Measurements from ENCODE around the gene TBC1D1.

TBC1D1 gene

GRCh38 chr4:38138363-38138762, 247.5 kb downstream of the TBC1D1 start:
- in situ Hi-C loops (cut with MboI; ENCODE audit: low pct_unique_long_range_greater_than_20kb, low sequenced_read_pairs, unreplicated experiment), result no loop called here
- DNase-seq (ENCODE audit: low spot score), result peak; percentile 58
- TF ChIP-seq CTCF (IDR thresholded peaks at IDR 0.05; ENCODE audit: extremely low read depth, insufficient read depth, missing control alignments), result no peak

- TF ChIP-seq CTCF (IDR thresholded peaks at IDR 0.05; ENCODE audit: extremely low read depth, insufficient read depth, missing control alignments), result no peak
- in situ Hi-C loops (cut with MboI; ENCODE audit: low pct_unique_long_range_greater_than_20kb, low sequenced_read_pairs, unreplicated experiment), result no loop called here
Measured at GRCh38 chr4:38139187-38139586, 248.3 kb downstream of the TBC1D1 start.

GRCh38 chr4:38140643-38141203, 249.8 kb downstream of the TBC1D1 start:
- TF ChIP-seq CTCF (IDR thresholded peaks at IDR 0.05; ENCODE audit: extremely low read depth, insufficient read depth, missing control alignments), result no peak
- in situ Hi-C loops (cut with MboI; ENCODE audit: low pct_unique_long_range_greater_than_20kb, low sequenced_read_pairs, unreplicated experiment), result no loop called here
- DNase-seq (ENCODE audit: low spot score), result no peak

More at GRCh38 chr4:38139187-38139586, 248.3 kb downstream of the TBC1D1 start:
- no peak for DNase-seq (ENCODE audit: low spot score)

- in situ Hi-C loops (cut with MboI; ENCODE audit: low pct_unique_long_range_greater_than_20kb, low sequenced_read_pairs, unreplicated experiment), result no loop called here
Measured at GRCh38 chr4:38141808-38142500, 251.1 kb downstream of the TBC1D1 start.

GRCh38 chr4:38144031-38144430, 253.1 kb downstream of the TBC1D1 start:
- no peak for DNase-seq (ENCODE audit: low spot score)
- in situ Hi-C loops (cut with MboI; ENCODE audit: low pct_unique_long_range_greater_than_20kb, low sequenced_read_pairs, unreplicated experiment), result no loop called here
- TF ChIP-seq CTCF (IDR thresholded peaks at IDR 0.05; ENCODE audit: extremely low read depth, insufficient read depth, missing control alignments), result no peak

More at GRCh38 chr4:38141808-38142500, 251.1 kb downstream of the TBC1D1 start:
- TF ChIP-seq CTCF (IDR thresholded peaks at IDR 0.05; ENCODE audit: extremely low read depth, insufficient read depth, missing control alignments), result no peak
- no peak for DNase-seq (ENCODE audit: low spot score)

- in situ Hi-C loops (cut with MboI; ENCODE audit: low pct_unique_long_range_greater_than_20kb, low sequenced_read_pairs, unreplicated experiment), result no loop called here
- TF ChIP-seq CTCF (IDR thresholded peaks at IDR 0.05; ENCODE audit: extremely low read depth, insufficient read depth, missing control alignments), result no peak
- DNase-seq (ENCODE audit: low spot score), result no peak
Measured at GRCh38 chr4:38145033-38145678, 254.3 kb downstream of the TBC1D1 start.

Data from GM13977 (cell line).